HG03442 (cell line): ENCODE measurements around the gene NACA.
"Not testable (repeated sequence)": the region's sequence is repeated elsewhere in the genome, so short reads cannot be mapped to it uniquely, and the experiment has no call there.

Source experiments
- ATAC-seq: cut with Tn5 transposase; IDR thresholded peaks from one replicate; pipeline ENCODE4 v1.9.1; 2021; ENCODE audit warnings: mild to moderate bottlenecking, moderate library complexity; ENCODE audit not compliant: unreplicated experiment

Gene NACA

GRCh38 chr12:56724972-56725722 lies at the start of gene NACA:
NACA (minus strand) TSS chr12:56725299; CDS start chr12:56724521, 778 bp downstream.
- ATAC-seq: peak; percentile 94

GRCh38 chr12:56773113-56773512 lies 48.0 kb upstream of the NACA start:
- ATAC-seq: no peak

DNA sequence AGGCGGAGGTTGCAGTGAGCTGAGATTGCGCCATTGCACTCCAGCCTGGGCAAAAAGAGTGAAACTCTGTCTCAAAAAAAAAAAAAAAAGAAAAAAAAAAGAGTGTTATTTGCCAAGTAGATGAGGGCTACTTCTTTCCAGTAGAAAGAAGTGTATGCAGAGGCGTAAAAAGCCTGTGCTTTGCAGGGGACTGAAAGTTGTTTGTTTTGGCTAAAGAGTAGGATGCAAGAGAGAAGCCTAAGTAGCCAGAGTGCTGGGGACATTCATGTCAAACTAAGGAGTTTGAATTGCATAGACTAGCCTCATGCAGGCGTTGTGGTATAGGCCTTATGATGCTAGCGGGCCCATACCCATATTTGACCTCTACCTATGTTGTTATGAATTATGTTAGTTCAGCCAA lies 47.5 kb upstream of the NACA start:
- no peak for ATAC-seq

GRCh38 chr12:56769868-56770267 lies 44.8 kb upstream of the NACA start:
- no peak for ATAC-seq

GRCh38 chr12:56768424-56768823 lies 43.3 kb upstream of the NACA start:
- ATAC-seq: no peak

- peak; percentile 97 for ATAC-seq
Observed at GRCh38 chr12:56766535-56766934, 41.4 kb upstream of the NACA start.

DNA sequence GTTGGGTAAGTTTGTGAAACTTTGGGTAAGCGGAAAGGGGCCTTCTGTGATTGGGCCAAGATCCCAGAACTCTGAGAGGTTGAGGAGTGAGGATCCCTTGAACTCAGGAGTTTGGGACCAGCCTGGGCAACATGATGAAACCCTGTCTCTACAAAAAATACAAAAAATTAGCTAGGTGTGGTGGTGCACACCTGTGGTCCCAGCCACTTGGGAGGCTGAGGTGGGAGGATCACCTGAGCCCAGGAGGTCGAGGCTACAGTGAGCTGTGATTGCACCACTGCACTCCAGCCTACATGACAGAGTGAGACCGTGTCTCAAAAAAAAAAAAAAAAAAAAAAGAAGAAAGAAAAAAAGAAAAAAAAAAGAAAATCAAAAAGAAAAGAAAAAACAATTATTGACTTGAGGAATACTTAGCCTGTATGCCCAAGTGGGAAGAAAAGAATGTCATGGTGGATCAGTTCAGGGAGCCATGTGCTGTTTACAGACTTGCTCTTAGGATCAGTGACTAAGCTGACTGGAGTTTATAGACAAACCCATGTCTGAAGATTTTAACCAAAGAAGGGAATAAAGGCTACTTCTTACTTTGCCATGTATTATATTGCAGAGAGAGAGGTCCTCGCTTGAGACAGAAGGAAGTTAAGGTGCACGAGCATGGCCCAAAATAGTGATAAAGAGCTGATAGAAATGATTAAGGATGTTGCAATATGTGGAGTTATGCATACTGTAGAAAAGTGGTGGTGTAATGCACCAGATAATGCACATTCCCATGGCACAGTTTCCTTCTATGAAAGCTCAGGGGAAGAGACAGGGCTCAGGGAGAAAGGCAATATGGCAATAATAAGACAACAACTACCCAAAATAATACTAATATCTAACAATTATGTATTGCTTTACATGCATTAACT lies 38.9 kb upstream of the NACA start:
- no peak for ATAC-seq

DNA sequence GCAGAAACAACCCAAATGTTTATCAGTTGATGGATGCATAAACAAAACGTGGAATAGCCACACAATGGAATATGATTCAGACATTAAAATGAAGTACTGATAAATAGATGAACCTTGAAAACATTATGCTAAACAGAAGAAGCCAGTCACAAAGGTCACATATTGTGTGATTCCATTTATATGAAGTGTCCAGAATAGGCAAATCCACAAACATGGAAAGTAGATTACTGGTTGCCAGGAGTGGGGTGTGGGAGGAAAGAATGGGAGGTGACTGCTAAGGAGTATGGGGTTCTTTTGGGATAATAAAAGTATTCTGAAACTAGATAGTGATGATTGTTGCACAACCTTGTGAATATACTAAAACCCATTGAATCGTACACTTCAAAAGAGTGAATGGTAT lies 36.7 kb upstream of the NACA start:
- ATAC-seq: no peak

DNA sequence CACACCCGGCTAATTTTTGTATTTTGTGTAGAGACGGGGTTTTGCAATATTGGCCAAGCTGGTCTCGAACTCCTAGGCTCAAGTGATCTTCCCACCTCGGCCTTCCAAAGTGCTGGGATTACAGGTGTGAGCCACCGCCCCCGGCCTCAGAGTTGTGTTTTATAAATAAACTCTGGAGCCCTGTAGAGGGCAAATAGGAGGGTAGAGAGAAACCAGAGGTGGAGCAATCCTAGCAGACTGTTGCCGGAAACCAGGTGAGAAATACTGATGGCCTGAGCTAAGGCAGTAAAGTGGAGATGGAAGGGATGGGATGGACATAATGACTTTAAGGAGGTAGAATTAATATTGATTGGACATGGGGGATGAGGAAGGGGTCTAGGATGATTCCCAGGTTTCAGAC lies 35.4 kb upstream of the NACA start:
- ATAC-seq: no peak

- ATAC-seq: no peak
Observed at GRCh38 chr12:56759263-56759908, 34.3 kb upstream of the NACA start.

GRCh38 chr12:56758728-56759262 lies 33.7 kb upstream of the NACA start:
- ATAC-seq: no peak

DNA sequence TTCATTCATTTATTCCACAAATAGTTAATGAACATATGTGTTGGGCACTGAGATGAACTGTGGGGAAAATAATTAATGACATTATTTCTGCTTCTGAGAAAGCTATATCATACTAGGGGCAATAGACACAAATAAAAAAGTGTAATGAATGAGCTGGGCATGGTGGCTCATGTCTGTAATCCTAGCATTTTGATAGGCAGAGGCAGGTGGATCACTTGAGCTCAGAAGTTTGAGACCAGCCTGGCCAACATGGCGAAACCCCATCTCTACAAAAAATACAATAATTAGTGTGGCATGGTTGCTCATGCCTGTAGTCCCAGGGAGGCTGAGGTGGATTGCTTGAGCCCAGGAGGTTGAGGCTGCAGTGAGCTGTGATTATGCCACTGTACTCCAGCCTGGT lies 32.9 kb upstream of the NACA start:
- not testable (repeated sequence) for ATAC-seq

- no peak for ATAC-seq
Observed at GRCh38 chr12:56753566-56753965, 28.5 kb upstream of the NACA start.

DNA sequence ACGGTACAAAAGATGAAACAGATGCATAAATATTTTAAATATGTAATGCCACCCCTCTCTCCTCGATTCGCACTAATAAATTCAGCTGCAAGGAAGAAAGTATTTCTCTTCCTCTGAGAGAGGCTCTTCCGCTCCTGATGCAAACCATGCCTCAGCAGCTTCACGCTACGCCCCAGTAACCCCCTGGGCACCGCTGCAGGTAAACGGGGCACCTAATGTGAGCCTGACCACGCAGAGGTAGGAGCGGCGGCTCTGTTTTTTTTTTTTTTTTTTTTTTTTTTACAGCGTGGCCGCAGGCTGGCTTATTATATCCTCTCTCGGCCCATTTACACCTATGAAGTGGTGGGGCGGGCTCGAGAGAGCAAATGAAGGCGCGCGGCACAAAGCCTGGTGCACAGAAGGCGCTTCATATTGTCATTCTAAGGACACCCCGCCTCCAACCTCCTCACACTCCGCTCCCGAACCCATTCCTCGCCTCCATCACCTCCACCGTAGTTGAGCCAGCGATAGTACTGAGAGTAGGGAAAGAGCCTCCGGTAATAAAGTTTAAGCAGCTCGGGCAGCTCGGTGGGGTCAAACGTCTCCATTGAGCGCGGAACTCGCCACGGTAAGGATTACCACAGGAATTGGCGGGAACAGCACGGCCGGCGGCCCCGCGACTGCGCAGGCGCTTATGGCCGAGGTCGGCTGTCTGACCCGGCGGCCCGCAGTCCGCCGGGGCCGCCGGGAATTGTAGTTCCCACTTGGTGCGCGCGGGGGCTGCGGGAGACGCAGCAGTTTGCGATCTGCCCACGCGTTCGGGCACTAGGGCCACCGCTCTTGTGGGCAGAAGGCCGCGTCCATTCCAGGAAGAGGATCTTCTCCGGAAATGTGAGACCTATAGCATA lies 26.9 kb upstream of the NACA start, which contains the start of gene PRIM1:
Gene PRIM1 (minus strand): TSS at position 612 of the 887 bp plus-strand sequence. CDS start 25 bp downstream, at position 587.
- peak; percentile 77 for ATAC-seq

DNA sequence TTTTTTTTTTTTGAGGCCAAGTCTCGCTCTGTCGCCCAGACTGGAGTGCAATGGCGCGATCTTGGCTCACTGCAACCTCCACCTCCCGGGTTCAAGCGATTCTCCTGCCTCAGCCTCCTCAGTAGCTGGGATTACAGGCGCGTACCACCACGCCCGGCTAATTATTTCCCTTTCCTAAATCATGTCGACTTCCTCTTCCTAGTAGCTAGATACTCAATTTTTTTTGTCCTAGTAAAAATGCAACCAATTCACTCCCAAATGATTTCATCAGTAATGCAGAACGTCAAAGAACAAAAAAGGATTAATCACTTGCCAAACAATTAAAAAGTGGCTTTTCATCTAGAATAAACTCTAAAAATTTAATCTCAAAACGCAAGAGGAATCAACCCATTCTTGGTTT lies 25.5 kb upstream of the NACA start:
- ATAC-seq: not testable (repeated sequence)

- ATAC-seq: no peak
Observed at GRCh38 chr12:56749853-56750252, 24.8 kb upstream of the NACA start.

- no peak for ATAC-seq
Observed at GRCh38 chr12:56749359-56749758, 24.3 kb upstream of the NACA start.

GRCh38 chr12:56728139-56728861 lies 3.2 kb upstream of the NACA start:
- ATAC-seq: no peak

- ATAC-seq: not testable (repeated sequence)
Observed at GRCh38 chr12:56726196-56726675, 1.1 kb upstream of the NACA start.
